Esophagus squamous epithelium (tissue), 5 donors: ENCODE measurements around the gene LRP1B. TPM values are rescaled to one million over a fixed set of nuclear protein-coding genes. Genes with fewer than 3 reads are reported as not detected.

Experiments used
- DNase-seq: peaks from one replicate; lab custom pipeline; 2025; lab: John Stamatoyannopoulos, UW
- H3K27ac ChIP-seq, 4 donors: fragments of 200-600 bp; sonication (generic); one replicate each; pipeline ENCODE4 v1.5.1; 2016 to 2019; ENCODE audit warnings: mild to moderate bottlenecking in 1 of 4
- H3K27me3 ChIP-seq, 4 donors: fragments of 200-600 bp; sonication (generic); 1 replicate in 3 of 4; 2 replicates in 1 of 4; pipeline versions ENCODE4 v1.5.1 to v1.6.0; 2017 to 2021; ENCODE audit warnings: antibody characterized with exemption in 1 of 4
- H3K36me3 ChIP-seq, 3 donors: fragments of 200-600 bp; sonication (generic); one replicate each; pipeline ENCODE4 v1.5.1; 2016 to 2019
- H3K4me1 ChIP-seq, 3 donors: fragments of 200-600 bp; sonication (generic); one replicate each; pipeline ENCODE4 v1.5.1; 2017 to 2019
- H3K4me3 ChIP-seq, 4 donors: fragments of 200-600 bp; sonication (generic); 1 replicate in 3 of 4; 2 replicates in 1 of 4; pipeline ENCODE4 v1.5.1; 2016 to 2019; ENCODE audit warnings: mild to moderate bottlenecking in 2 of 4, moderate library complexity in 1 of 4
- H3K9me3 ChIP-seq, 3 donors: fragments of 200-600 bp; sonication (generic); one replicate each; pipeline ENCODE4 v1.5.1; 2016 to 2019
- POLR2A ChIP-seq, 4 donors: fragments of 450-650 bp; IDR thresholded peaks; one replicate each; pipeline ENCODE4 v1.6.1; 2017; ENCODE audit warnings: antibody characterized with exemption in 4 of 4, mild to moderate bottlenecking in 4 of 4, moderate library complexity in 3 of 4
- WGBS, 2 donors: methylation state at CpG; one replicate each; pipeline ENCODE4 v1.1.5; 2018; 5-methylcytosine and 5-hydroxymethylcytosine counted together
- intact Hi-C: fragments of 100-400 bp; cut with DNase I; formaldehyde crosslinking; loops from one replicate; pipeline ENCODE4 v1.15.0; 2022
- total RNA-seq, 4 donors: library from RNA; depleted of rRNA; stranded (reverse); fragments of >200 nt; gene quantifications; one replicate each; pipeline ENCODE4 v1.1.0, GENCODE V29; 2016
- TF ChIP-seq, protein P1 (sequence below), 6 experiments: fragments of 450-650 bp in 4 of 6; fragments of 200-600 bp in 2 of 6; sonication (generic) in 2 of 6; IDR thresholded peaks; one replicate each; pipeline ENCODE4 v1.5.1; 2016 to 2019; ENCODE audit warnings: antibody characterized with exemption in 6 of 6, mild to moderate bottlenecking in 4 of 6, moderate library complexity in 4 of 6
- donor health status: DM: yes; HTN: yes; CAD: no.

LRP1B gene
- total RNA-seq, 4 donors from 2014 or later = 0.04 to 1.1 (median 0.23) TPM

DNA sequence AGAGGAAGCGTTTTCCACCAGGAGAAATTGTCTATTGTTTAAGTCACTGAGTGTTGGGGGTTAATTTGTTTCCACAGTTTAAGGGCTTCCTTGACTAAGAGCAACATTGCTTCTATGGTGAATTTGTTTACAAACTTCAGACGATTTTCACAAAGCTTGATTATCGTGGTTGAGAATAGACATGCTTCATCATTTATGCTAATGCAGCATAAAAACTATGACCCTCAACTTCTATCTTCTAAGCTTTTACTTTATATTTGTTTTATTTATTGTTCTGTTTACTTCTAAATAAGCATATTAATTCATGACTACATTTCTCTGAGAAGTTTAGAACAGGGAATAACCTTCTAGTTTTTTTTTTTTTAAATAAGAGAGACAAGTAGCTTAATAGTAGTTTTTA lies 483.5 kb downstream of the LRP1B start:
- H3K27ac ChIP-seq = no peak overlapping the region
- no peaks in the 10 kb centered on the region for H3K4me1 ChIP-seq
- TF ChIP-seq, protein P1, sequence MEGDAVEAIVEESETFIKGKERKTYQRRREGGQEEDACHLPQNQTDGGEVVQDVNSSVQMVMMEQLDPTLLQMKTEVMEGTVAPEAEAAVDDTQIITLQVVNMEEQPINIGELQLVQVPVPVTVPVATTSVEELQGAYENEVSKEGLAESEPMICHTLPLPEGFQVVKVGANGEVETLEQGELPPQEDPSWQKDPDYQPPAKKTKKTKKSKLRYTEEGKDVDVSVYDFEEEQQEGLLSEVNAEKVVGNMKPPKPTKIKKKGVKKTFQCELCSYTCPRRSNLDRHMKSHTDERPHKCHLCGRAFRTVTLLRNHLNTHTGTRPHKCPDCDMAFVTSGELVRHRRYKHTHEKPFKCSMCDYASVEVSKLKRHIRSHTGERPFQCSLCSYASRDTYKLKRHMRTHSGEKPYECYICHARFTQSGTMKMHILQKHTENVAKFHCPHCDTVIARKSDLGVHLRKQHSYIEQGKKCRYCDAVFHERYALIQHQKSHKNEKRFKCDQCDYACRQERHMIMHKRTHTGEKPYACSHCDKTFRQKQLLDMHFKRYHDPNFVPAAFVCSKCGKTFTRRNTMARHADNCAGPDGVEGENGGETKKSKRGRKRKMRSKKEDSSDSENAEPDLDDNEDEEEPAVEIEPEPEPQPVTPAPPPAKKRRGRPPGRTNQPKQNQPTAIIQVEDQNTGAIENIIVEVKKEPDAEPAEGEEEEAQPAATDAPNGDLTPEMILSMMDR (IDR thresholded peaks at IDR 0.05) = no peak
- TF ChIP-seq POLR2A (IDR thresholded peaks at IDR 0.05) = no peak
- DNase-seq = no peak
- H3K27me3 ChIP-seq = no peaks in the 10 kb centered on the region
- intact Hi-C loops = no loop called here
- no peaks in the 10 kb centered on the region for H3K9me3 ChIP-seq
- no peaks in the 10 kb centered on the region for H3K36me3 ChIP-seq
- 73 to 74% methylated on average over 3 of the region's 3 CpGs for WGBS, 2 donors
- H3K4me3 ChIP-seq = no peak overlapping the region

DNA sequence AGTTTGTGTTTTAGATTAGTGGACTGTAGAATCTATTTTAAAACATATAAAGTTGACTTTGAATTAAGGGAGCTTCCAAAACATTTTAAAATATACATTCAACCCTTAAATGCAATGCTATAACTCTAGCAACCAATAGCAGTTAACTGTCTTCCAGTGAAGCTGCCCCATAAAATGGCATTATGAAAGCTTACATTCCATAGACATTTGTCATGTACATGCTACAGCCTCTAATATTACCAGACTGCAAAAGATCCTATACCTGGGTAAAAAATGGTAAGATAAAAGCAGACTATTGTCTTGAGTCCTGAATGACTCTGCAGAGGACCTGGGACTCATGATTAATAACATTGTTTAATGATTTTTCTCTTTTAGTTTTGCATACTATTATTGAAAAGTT lies 489.4 kb downstream of the LRP1B start:
- DNase-seq = no peak
- TF ChIP-seq, protein P1 (IDR thresholded peaks at IDR 0.05) = no peak
- no peak for TF ChIP-seq POLR2A (IDR thresholded peaks at IDR 0.05)
- H3K27me3 ChIP-seq = no peaks in the 10 kb centered on the region
- no peaks in the 10 kb centered on the region for H3K36me3 ChIP-seq
- no peak overlapping the region for H3K4me3 ChIP-seq
- no peak overlapping the region for H3K27ac ChIP-seq
- no peaks in the 10 kb centered on the region for H3K4me1 ChIP-seq
- intact Hi-C loops = no loop called here
- no peaks in the 10 kb centered on the region for H3K9me3 ChIP-seq

DNA sequence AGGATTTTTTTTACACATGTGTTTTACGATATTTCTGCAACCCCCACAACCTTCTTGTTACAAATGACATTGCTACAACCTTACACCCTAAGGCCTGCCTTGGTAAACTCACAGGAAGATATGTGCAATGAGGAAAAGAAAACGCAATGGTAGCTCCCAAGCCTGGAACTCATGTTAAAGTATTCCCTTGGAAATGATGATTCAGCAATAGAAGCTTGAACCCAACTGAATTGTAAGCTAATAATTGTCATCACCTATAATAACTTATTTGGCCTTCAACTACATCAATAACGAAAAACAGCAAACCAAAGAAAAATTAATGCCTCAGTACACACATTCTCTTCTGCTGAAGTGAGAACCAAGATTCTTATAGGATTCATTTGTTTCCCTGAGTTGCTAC lies 491.0 kb downstream of the LRP1B start:
- Histone ChIP-seq H3K36me3 (no peaks in the 10 kb centered on the region), H3K4me3 (no peak overlapping the region), H3K9me3 (no peaks in the 10 kb centered on the region), H3K4me1 (no peaks in the 10 kb centered on the region), H3K27ac (no peak overlapping the region), H3K27me3 (no peaks in the 10 kb centered on the region)
- no peak for DNase-seq
- TF ChIP-seq, protein P1 (IDR thresholded peaks at IDR 0.05) = no peak
- no peak for TF ChIP-seq POLR2A (IDR thresholded peaks at IDR 0.05)
- 60 to 62% methylated on average over 3 of the region's 3 CpGs for WGBS, 2 donors
- intact Hi-C loops = no loop called here

DNA sequence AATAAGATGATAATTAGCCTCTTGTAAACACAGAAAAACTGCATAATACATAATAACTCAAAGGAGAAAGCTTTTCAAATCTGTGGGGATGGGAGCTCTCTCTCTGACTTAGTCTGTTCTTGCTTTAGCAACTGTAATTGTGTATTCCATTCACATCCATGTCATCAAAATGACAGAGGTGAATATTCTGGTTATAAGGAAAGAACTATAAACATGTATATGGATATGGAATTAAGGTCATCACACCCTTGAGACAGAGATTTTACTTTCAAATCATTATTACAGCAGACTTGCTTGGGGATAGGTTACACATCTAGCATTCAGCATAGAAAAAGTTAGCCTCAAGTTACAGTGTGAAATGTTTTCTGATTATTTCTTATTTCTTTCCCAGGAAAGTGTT lies 497.7 kb downstream of the LRP1B start:
- H3K9me3 ChIP-seq = no peaks in the 10 kb centered on the region
- TF ChIP-seq POLR2A (IDR thresholded peaks at IDR 0.05) = no peak
- TF ChIP-seq, protein P1 (IDR thresholded peaks at IDR 0.05) = no peak
- H3K4me3 ChIP-seq = no peak overlapping the region
- H3K4me1 ChIP-seq = no peaks in the 10 kb centered on the region
- H3K36me3 ChIP-seq = no peaks in the 10 kb centered on the region
- no peaks in the 10 kb centered on the region for H3K27me3 ChIP-seq
- DNase-seq = no peak
- intact Hi-C loops = no loop called here
- H3K27ac ChIP-seq = no peak overlapping the region

DNA sequence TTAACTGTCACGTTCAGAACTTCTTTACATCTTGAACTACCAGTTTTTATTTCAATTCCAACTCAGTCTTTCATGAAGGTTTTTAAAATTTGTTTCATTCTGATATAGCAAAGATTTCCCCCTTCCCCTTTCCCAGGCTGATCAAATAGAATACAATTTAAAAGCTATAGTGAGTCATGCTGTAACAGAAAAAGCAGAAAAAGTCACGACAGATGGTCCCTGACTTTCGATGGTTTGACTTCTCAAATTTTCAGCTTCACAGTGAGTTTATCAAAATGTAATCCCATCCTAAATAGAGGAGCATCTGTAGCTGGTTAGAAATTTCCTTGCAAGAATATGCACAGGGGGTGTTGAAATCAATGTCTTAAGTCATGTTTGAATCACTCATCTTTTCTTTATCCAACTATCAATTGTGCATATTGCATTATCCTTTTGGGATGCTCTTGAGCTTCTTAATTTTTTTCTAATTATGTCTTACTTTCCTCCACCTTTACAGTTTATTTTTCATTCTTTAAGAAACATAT lies 500.3 kb downstream of the LRP1B start:
- TF ChIP-seq POLR2A (IDR thresholded peaks at IDR 0.05) = no peak
- TF ChIP-seq, protein P1 (IDR thresholded peaks at IDR 0.05) = no peak
- intact Hi-C loops = no loop called here
- no peak for DNase-seq
- H3K36me3 ChIP-seq = no peaks in the 10 kb centered on the region
- H3K27me3 ChIP-seq = no peaks in the 10 kb centered on the region
- H3K4me3 ChIP-seq = no peak overlapping the region
- no peak overlapping the region for H3K27ac ChIP-seq
- H3K4me1 ChIP-seq = no peaks in the 10 kb centered on the region
- no peaks in the 10 kb centered on the region for H3K9me3 ChIP-seq
- 24 to 46% methylated on average over 3 of the region's 3 CpGs for WGBS, 2 donors
